ENCODE measurements around the gene THUMPD3. TPM values are rescaled to one million over a fixed set of nuclear protein-coding genes. Genes with fewer than 3 reads are reported as not detected.

The THUMPD3 gene
- total and polyA plus RNA-seq, 2 of the 13 experiments (the other 11 are each of a cell fraction or from before 2014, with no cell fraction given) = 31.2 to 44.1 TPM

DNA sequence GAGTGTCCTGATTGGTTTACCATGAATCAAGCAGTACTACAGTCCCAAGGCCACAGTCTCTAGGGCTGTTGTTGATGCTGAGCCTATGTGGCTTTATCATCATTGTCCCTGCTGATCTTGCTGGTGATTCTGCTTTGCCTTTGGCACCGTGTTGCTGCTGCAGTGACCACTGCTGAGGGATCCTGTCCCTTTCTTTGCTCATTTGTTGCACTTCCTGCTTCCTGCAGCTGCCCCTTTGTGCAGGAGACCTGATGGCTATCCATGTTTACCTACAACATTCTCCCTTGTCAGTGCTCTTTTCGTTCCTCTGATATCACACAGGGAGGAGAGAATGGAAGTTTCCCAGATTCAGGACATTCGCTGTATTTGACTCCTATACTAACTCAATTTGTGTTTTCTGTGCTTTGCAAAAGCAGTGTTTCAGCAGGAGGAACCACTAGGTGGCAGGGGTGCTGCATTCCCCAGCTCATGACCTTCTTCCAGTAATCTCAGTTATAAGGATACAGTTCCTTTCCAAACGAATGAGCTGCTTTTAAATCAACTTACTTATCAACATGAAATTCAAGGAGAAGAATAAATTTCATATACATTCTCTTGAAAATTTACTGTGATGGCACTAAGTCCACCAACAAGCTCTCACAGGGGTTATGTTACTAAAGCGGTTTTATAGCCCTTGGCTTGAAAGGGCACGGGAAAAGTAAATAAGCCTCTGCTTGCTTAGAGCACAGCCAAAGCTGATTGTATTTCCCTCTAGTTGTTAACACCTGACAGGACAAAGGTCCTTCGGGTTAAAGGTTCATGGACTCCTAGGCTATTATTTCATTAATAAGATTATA, 9.7 kb upstream of the THUMPD3 start (continued):
- TF ChIP-seq SOX13 (IDR thresholded peaks at IDR 0.05) = peak; percentile 43; the same call in 1 of the 2 replicates
- TF ChIP-seq SOX13 (CRISPR knock-in tag; conservative IDR thresholded peaks at IDR 0.05 in 1 of 2, IDR thresholded peaks at IDR 0.05 in 1 of 2) = peak in 1 of 2 experiments; percentile 77; a peak in 2 of 4 replicates
- peak; percentile 49; the same call in 1 of the 2 replicates for TF ChIP-seq TBX2 (CRISPR knock-in tag; IDR thresholded peaks at IDR 0.05; ENCODE audit: borderline replicate concordance)
- TF ChIP-seq STAG1 (CRISPR knock-in tag; IDR thresholded peaks at IDR 0.05) = peak; percentile 86
- no peak for TF ChIP-seq PHB2 (IDR thresholded peaks at IDR 0.05; ENCODE audit: partially characterized antibody)
- TF ChIP-seq FOXP1 (IDR thresholded peaks at IDR 0.05) = no peak
- peak; percentile 43; the same call in 1 of the 2 replicates for TF ChIP-seq FOXP1 (CRISPR knock-in tag; IDR thresholded peaks at IDR 0.05)
- TF ChIP-seq PHF5A (CRISPR knock-in tag; IDR thresholded peaks at IDR 0.05; ENCODE audit: low read depth, unreplicated experiment) = no peak
- TF ChIP-seq, protein P1, sequence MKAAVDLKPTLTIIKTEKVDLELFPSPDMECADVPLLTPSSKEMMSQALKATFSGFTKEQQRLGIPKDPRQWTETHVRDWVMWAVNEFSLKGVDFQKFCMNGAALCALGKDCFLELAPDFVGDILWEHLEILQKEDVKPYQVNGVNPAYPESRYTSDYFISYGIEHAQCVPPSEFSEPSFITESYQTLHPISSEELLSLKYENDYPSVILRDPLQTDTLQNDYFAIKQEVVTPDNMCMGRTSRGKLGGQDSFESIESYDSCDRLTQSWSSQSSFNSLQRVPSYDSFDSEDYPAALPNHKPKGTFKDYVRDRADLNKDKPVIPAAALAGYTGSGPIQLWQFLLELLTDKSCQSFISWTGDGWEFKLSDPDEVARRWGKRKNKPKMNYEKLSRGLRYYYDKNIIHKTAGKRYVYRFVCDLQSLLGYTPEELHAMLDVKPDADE (CRISPR knock-in tag; IDR thresholded peaks at IDR 0.05) = no peak
- TF ChIP-seq SP1 (IDR thresholded peaks at IDR 0.05) = no peak
- peak; percentile 13; the same call in 1 of the 2 replicates for TF ChIP-seq SP1 (CRISPR knock-in tag; IDR thresholded peaks at IDR 0.05)
- TF ChIP-seq CEBPB (IDR thresholded peaks at IDR 0.05; ENCODE audit: borderline replicate concordance, low read depth, low read length) = no peak

All from HepG2 (cell line).